Measurements from ENCODE around the gene XRCC3. TPM values are rescaled to one million over a fixed set of nuclear protein-coding genes. Genes with fewer than 3 reads are reported as not detected.

XRCC3 gene
- total RNA-seq, 1 donor from 2014 or later, result 5.2 TPM

DNA sequence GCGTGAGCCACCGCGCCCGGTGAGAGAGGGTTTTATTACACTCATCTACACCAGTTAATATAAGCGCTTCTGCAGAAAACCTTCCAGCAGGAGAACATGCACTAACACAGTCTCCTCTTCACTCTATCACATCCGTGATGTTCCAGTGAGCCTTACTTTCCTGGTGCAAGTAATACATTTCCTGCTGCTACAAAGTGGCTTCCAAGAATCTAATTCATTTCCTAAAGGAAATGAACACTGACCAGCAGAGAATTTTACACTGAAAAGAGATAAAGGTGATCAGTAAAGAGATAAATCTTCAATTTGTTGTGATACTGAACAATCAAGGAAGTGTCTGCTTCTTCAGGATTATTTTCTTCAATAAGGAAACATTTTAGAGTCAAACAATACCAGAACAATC is 39.8 kb upstream of the XRCC3 start:
- Histone ChIP-seq H3K4me2 (ENCODE audit: low read length) (no peak overlapping the region), H3K27ac (ENCODE audit: low read depth, low read length) (no peak overlapping the region), H3K36me3 (ENCODE audit: insufficient read depth, low read length) (no peaks in the 10 kb centered on the region), H3K79me2 (ENCODE audit: insufficient read depth, low read length) (no peaks in the 10 kb centered on the region), H3K4me3 (ENCODE audit: insufficient read depth, low read depth, low read length) (no peak overlapping the region), H3K4me1 (ENCODE audit: insufficient read depth, low read length) (no peaks in the 10 kb centered on the region), H3K27me3 (ENCODE audit: insufficient read depth, low read length) (no peaks in the 10 kb centered on the region), H3K9ac (ENCODE audit: low read length) (no peak overlapping the region), H3K9me3 (ENCODE audit: insufficient read depth, low read depth, low read length) (no peaks in the 10 kb centered on the region), H4K20me1 (ENCODE audit: insufficient read depth, low read length) (no peaks in the 10 kb centered on the region), H2AFZ (ENCODE audit: low read depth, low read length) (no peak overlapping the region)
- Mint-ChIP-seq H3K27me3 (ENCODE audit: low read depth, unreplicated experiment) (no peaks in the 10 kb centered on the region), H3K4me1 (ENCODE audit: low read depth, unreplicated experiment) (no peaks in the 10 kb centered on the region), H3K4me3 (ENCODE audit: unreplicated experiment) (no peak overlapping the region), H3K27ac (ENCODE audit: unreplicated experiment) (no peak overlapping the region), H3K9me3 (ENCODE audit: unreplicated experiment) (no peaks in the 10 kb centered on the region), H3K36me3 (ENCODE audit: low read depth, unreplicated experiment) (no peaks in the 10 kb centered on the region)
- TF ChIP-seq, protein P1, sequence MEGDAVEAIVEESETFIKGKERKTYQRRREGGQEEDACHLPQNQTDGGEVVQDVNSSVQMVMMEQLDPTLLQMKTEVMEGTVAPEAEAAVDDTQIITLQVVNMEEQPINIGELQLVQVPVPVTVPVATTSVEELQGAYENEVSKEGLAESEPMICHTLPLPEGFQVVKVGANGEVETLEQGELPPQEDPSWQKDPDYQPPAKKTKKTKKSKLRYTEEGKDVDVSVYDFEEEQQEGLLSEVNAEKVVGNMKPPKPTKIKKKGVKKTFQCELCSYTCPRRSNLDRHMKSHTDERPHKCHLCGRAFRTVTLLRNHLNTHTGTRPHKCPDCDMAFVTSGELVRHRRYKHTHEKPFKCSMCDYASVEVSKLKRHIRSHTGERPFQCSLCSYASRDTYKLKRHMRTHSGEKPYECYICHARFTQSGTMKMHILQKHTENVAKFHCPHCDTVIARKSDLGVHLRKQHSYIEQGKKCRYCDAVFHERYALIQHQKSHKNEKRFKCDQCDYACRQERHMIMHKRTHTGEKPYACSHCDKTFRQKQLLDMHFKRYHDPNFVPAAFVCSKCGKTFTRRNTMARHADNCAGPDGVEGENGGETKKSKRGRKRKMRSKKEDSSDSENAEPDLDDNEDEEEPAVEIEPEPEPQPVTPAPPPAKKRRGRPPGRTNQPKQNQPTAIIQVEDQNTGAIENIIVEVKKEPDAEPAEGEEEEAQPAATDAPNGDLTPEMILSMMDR (IDR thresholded peaks at IDR 0.05; ENCODE audit: insufficient read depth, low read depth, low read length), result no peak
- no peak for TF ChIP-seq EZH2 (IDR thresholded peaks at IDR 0.05; ENCODE audit: insufficient read depth, low read length)
- DNase-seq (ENCODE audit: low read depth), result no peak
- no peak for FAIRE-seq

DNA sequence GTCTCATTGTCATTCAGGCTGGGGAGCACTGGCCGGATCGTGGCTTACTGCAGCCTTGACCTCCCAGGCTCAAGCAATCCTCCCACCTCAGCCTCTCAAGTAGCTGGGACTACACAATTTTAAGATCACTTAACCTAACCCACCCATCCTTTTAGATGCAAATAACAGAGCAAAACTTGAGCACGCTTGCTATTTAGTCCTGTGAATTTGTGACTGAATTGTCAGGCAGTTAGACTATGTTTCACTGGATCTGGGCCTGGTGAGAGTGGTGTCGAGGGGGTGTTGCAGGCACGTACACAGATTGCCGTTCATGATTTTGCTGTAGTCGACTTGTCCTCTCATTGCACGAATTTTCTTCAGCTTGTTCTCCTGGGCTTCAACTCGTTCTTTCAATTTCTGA is 38.5 kb upstream of the XRCC3 start:
- H3K9me3 Mint-ChIP-seq (ENCODE audit: unreplicated experiment), result no peaks in the 10 kb centered on the region
- Histone ChIP-seq H3K27me3 (ENCODE audit: insufficient read depth, low read length) (no peaks in the 10 kb centered on the region), H4K20me1 (ENCODE audit: insufficient read depth, low read length) (no peaks in the 10 kb centered on the region), H3K4me1 (ENCODE audit: insufficient read depth, low read length) (no peaks in the 10 kb centered on the region), H3K27ac (ENCODE audit: low read depth, low read length) (no peak overlapping the region), H3K36me3 (ENCODE audit: insufficient read depth, low read length) (no peaks in the 10 kb centered on the region), H3K4me2 (ENCODE audit: low read length) (no peak overlapping the region), H3K4me3 (ENCODE audit: insufficient read depth, low read depth, low read length) (no peak overlapping the region), H3K9me3 (ENCODE audit: insufficient read depth, low read depth, low read length) (no peaks in the 10 kb centered on the region), H3K79me2 (ENCODE audit: insufficient read depth, low read length) (no peaks in the 10 kb centered on the region), H3K9ac (ENCODE audit: low read length) (no peak overlapping the region), H2AFZ (ENCODE audit: low read depth, low read length) (no peak overlapping the region)
- H3K4me3 Mint-ChIP-seq (ENCODE audit: unreplicated experiment), result no peak overlapping the region
- FAIRE-seq (no peak), DNase-seq (ENCODE audit: low read depth) (no peak)
- H3K27me3 Mint-ChIP-seq (ENCODE audit: low read depth, unreplicated experiment), result no peaks in the 10 kb centered on the region
- H3K27ac Mint-ChIP-seq (ENCODE audit: unreplicated experiment), result no peak overlapping the region
- H3K36me3 Mint-ChIP-seq (ENCODE audit: low read depth, unreplicated experiment), result no peaks in the 10 kb centered on the region
- TF ChIP-seq, protein P1 (IDR thresholded peaks at IDR 0.05; ENCODE audit: insufficient read depth, low read depth, low read length), result no peak
- TF ChIP-seq EZH2 (IDR thresholded peaks at IDR 0.05; ENCODE audit: insufficient read depth, low read length), result no peak
- no peaks in the 10 kb centered on the region for H3K4me1 Mint-ChIP-seq (ENCODE audit: low read depth, unreplicated experiment)

DNA sequence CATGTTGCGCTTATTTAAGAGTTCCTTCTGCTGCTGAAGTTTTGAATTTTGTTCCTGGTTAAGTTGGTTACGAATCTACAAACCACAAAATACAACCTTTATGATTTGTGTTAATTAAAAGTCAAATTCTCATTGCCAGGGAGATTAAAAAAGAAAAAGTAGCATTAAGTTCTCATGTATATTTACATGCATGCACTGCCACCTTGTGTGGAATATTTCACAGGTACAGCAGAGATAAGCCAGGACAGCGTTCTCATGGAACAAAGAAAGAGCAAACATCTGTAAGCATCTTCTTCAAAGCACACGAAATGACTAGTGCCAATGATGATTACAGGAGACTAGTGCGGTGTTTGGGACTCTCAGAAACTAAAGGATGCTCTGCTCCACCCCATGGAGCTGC is 34.6 kb upstream of the XRCC3 start:
- H3K36me3 ChIP-seq (ENCODE audit: insufficient read depth, low read length), result no peaks in the 10 kb centered on the region
- no peak for FAIRE-seq

More for the DNA sequence above, 34.6 kb upstream of the XRCC3 start:
- Histone ChIP-seq H2AFZ (ENCODE audit: low read depth, low read length) (no peak overlapping the region), H3K4me1 (ENCODE audit: insufficient read depth, low read length) (peaks cover 9% of the 10 kb centered on the region), H4K20me1 (ENCODE audit: insufficient read depth, low read length) (no peaks in the 10 kb centered on the region), H3K9ac (ENCODE audit: low read length) (no peak overlapping the region), H3K4me3 (ENCODE audit: insufficient read depth, low read depth, low read length) (no peak overlapping the region), H3K4me2 (ENCODE audit: low read length) (no peak overlapping the region), H3K27me3 (ENCODE audit: insufficient read depth, low read length) (no peaks in the 10 kb centered on the region), H3K79me2 (ENCODE audit: insufficient read depth, low read length) (no peaks in the 10 kb centered on the region), H3K9me3 (ENCODE audit: insufficient read depth, low read depth, low read length) (no peaks in the 10 kb centered on the region), H3K27ac (ENCODE audit: low read depth, low read length) (no peak overlapping the region)
- Mint-ChIP-seq H3K27me3 (ENCODE audit: low read depth, unreplicated experiment) (no peaks in the 10 kb centered on the region), H3K9me3 (ENCODE audit: unreplicated experiment) (no peaks in the 10 kb centered on the region), H3K36me3 (ENCODE audit: low read depth, unreplicated experiment) (peaks cover 4% of the 10 kb centered on the region), H3K4me1 (ENCODE audit: low read depth, unreplicated experiment) (peaks cover 7% of the 10 kb centered on the region), H3K27ac (ENCODE audit: unreplicated experiment) (no peak overlapping the region), H3K4me3 (ENCODE audit: unreplicated experiment) (no peak overlapping the region)
- TF ChIP-seq, protein P1 (IDR thresholded peaks at IDR 0.05; ENCODE audit: insufficient read depth, low read depth, low read length), result no peak
- TF ChIP-seq EZH2 (IDR thresholded peaks at IDR 0.05; ENCODE audit: insufficient read depth, low read length), result no peak
- DNase-seq (ENCODE audit: low read depth), result no peak
